T-helper 2 cell (primary cell): ENCODE data around the gene ROR1.
"Not testable (repeated sequence)": the region's sequence is repeated elsewhere in the genome, so short reads cannot be mapped to it uniquely, and the experiment has no call there.

Experiments used
- DNase-seq, 5 experiments: peaks; one replicate each; pipeline versions ENCODE4 v3.0.0 to v3.0.0-alpha.2; 2012 to 2022

Gene ROR1

DNA sequence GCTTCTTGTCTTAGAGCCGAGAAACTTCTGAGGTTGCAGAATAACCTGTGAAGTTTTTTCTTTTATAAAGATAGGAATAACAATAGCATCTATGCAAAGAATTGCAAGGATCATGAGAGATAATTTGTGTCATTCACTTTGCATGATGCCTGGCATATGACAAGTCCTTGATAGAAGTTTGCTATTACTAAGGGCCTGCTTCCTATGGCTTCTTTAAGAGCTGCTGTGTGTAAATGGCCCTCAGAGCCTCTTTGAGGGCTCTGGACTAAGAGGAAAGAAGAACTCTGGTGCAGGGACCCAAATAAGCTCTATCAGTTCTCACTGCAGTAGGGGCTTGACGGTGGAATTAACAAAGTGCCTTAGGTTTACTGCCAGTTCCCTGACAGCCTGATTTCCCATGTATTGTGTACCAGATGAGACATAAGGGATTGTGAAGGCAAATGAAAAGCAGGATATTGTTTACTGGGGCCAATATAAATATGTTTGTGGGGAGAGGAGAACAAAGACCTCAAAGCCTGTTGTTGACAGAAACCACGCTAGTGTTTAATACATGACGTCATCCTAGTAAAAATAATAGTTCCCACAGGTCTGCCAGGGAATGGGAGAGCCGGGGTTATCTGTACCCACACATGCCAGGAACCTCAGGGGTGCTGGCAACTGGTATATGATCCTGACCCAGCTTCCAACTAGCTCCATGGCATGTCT is 298.4 kb downstream of the ROR1 start:
- no peak for DNase-seq

DNA sequence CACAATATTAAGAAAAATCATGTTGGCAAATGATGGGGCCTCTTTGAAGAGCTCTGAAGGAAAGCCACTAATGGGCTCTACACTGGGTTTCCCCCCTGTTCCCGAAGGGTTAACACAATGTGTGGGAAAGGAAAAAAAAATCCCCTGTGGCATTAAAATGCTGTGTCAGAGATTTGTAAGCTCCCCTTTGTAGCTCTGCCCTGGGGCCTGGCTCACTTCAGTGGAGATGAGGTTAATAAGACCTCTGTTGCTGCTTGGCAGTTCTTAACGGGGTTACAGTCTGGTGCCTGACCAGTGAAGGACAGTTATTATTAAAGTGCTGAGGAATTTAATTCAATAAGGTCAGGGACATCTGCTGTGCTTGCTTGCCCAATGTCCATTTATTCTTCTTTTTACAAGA is 299.9 kb downstream of the ROR1 start:
- no peak for DNase-seq

DNA sequence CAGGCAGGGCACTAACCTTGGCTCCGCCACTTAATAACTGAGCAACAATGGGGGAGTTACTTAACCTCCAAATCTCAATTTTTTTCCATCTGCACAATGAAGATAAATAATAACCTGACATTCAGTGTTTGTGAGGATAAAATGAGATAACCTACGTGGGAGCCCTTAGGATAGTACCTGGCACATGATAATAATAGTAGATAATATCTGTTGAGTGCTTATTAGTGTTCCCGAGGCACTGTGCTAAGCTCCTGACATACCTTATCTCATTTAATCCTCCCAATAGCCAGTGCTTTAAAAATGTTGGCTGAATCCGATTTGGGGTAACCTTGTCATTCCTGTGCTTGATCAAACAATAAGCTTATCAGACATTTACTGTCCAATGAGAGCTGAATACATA is 300.9 kb downstream of the ROR1 start:
- no peak for DNase-seq

DNA sequence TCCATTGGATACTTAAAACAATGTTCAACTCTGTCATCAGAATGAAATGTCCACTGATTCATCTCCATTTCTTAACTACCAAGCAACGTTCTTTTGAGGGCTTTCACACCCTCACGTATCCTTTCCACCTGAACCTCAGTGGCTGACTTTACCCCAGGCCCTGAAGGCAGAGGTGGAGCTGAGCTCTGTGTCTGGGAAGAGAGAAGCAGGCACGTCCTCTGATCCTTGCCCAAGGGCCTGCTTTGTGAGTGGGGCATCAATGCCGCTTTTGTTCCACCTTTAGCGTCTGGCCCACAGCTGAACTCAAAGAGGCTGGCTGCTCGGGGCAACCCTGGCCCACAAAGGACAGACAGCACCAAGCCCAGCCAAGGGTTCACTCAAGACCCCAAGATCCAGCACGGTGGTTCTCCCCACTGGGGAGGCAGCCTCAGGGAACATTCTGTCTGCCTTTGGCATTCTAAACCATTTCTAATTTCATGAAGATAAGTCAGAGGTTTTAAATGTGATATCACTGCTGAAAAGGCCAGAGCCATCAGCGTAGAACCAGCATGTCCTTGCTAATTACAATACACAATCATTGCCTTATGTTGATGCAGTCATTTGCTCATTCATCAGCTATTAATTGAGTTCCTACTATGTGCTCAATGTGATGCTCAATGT is 303.6 kb downstream of the ROR1 start:
- DNase-seq, result no peak

DNA sequence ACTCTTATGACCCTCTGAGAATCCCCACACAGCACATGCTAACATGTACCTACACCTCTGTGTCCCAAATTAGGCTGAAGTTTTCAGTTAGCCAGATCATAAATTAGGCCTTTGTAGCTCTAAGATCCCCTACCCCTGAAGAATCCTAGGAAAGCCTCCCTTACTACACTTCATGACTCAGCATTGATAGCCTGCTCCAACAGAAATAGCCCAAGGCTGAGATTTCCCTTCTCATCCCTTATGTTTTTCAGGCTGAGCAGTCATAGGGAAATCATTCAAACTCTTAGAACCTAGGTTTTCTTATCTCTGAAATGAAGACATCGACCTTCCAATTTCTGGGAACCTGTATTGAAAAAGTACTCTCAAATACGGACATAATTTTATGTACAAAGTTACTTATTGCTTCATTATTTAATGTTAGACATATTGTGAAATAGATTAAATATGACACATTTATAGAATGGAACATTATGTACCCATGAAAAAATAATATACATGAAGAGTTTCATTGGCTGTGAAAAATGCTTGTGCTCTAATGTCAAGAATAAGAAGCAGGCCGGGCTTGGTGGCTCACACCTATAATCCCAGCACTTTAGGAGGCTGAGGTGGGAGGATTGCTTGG is 307.2 kb downstream of the ROR1 start:
- DNase-seq, result no peak

DNA sequence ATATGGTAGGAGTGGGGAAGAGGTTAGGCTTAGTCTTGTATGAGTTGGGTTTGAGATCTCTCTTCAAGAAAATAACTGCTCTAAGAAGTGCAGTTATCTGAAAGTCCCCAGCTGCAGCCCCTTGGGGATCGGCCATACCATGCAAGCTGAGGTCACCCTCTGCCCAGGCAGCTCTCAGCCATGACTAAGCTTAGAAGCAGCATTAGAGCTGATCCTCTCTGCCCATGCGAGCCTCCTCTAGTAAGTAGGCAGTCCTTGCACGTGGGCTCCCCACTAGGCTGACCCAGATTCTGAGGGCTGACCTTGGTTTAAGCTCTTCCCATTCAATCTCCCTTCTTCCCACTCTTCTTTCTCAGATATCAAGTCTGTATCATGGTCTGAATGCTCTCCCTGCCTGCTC is 308.6 kb downstream of the ROR1 start:
- no peak for DNase-seq

DNA sequence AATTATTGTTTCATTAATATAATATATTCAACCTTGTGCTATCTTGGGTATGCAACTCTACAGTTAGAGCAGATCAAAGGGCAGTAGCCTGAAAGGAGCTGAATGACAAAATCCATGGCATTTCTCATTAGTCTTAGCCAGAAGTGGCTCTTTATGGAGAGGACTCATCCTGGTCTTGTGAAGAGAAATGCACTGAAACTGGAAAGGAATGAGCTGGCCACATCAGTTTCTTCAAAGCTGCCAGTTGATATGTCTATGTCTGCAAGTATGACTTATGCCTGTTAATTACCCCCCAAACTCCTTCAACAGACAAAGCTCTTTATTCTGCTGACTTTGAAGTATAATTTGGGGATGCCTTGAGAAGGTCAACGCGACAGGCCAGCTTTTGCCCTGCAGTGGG is 310.6 kb downstream of the ROR1 start:
- no peak for DNase-seq

DNA sequence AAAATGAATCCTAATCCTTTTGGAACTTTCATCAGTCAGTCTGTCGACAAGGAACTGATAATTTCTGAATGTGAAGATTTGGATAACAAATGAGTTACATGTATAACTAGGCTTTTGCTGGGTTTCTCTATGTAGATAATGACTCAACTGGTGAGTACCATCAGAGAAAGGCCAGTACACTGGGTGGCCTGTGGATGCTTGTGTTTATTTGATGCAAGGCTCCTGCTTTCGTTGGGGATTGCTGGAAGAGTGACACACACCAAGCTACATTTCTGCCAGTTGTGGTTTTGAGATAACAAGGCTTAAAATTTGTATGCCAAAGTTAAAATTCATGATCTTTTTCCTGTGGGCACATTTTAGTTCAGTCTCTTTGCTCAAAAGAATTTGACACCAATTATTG is 314.0 kb downstream of the ROR1 start:
- no peak for DNase-seq

DNA sequence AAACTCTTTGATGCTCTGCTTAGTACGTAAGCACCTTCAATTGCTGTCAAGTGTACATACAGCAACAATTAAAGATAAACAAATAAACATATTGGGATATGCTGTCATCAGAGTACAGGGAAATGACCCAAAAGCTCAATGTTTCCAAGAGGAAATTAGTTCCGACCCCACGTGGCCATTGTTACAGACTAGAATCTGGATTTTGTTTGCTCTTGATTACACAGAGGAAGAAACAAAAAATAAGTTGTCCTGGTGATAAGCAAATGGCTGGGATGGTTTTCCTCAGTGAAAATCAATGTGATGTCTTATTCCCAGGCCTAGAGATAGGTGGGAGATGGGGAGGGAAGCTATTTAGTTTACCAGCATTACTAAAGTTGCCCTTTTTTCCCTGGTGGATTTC is 316.6 kb downstream of the ROR1 start:
- DNase-seq, result no peak

DNA sequence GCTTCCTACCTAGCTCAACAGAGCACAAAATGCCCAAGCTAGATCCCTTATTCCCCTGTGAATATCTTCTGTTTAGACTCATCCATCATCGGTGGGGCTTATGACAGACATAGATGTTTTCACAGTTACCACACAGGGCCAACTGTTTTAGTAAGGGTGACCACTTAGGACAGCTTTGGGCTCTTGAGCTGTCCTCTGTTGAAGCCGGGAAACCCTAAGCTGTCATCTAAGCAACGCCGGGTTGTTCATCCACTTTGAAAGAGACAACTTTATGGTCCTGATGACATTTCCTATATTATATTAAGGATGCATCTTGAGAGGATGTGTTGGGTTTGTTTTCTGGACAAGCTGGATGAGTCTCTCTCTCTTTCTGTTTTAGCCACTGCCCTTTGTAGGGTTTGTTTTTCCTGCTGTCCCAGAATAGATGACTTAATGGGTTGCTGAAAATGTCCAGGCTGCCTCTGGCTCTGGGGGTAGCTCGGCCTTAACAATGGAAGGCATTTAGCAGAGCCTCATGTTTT is 319.1 kb downstream of the ROR1 start:
- no peak for DNase-seq

DNA sequence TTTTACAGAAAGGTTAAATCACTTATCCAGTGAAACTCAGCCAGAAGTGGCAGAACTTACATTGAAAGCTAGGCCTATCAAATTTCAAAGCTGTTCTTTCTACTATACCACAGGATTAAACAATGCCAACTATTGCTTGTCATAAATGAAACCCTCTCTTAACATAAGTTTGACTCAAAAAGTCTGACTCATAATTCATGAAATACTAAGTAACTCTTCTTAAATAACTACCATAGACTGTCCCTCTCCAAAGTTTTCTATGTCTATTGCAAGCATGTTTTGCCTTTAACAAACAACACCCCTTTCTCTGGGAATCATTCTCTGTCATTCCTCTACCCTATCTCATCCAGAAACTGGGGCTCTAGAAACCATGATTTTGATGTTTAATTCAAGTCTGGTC is 320.1 kb downstream of the ROR1 start:
- no peak for DNase-seq

DNA sequence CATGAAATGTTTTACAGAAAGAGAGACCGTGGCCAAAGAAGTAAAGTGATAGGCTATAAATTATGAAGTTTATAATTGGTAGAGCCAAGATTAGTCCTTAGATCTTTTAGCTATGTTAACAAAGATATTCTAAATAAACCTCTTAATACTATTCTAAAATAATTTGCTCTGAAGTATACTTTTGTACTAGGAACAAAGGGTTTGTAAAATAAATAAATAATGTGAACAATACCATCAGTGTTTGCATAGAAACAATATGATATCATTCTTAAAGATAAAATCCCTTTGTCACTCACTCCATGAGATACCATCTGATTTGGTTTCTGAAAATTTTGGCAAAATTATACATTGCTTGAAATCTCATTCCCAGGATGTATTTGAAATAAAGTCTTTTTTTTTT is 322.0 kb downstream of the ROR1 start:
- DNase-seq, result no peak

DNA sequence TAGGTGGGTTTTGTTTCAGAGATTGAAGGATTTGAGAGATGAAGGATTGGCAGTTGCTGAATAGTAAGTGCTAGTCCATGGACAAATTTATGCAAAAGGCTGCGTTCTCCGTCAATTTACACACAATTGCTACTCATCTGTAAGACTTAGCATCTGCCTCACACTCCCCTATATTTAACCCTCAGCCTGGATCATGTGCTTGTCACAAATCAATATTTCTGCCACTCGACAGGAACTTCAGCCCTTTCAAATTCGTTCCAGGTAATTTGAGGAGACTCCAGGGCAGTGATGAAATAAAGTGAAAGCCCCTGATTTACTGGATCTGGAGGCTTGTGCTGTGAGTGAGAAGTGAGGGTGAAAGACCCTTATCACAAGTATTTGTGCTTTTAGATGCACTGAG is 324.0 kb downstream of the ROR1 start:
- no peak for DNase-seq

DNA sequence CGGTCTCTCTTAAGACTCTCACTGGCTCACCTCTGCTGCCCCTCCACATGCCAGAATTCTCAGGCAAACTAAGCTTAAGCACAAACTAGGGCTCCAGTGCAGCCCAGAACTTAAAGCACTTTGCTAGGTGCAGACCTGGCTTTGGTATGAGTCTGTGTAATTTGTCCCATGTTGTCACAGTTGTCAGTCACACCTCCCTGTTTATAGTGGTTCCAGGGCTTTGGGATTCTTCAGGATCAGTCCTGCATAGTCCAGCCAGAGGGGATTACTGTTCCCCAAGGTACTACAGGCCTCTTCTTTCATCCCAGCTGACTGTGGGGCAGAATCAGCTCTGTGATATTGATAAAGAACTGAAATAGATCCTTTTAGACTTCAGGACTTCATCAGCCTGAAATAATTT is 324.6 kb downstream of the ROR1 start:
- DNase-seq, result no peak

DNA sequence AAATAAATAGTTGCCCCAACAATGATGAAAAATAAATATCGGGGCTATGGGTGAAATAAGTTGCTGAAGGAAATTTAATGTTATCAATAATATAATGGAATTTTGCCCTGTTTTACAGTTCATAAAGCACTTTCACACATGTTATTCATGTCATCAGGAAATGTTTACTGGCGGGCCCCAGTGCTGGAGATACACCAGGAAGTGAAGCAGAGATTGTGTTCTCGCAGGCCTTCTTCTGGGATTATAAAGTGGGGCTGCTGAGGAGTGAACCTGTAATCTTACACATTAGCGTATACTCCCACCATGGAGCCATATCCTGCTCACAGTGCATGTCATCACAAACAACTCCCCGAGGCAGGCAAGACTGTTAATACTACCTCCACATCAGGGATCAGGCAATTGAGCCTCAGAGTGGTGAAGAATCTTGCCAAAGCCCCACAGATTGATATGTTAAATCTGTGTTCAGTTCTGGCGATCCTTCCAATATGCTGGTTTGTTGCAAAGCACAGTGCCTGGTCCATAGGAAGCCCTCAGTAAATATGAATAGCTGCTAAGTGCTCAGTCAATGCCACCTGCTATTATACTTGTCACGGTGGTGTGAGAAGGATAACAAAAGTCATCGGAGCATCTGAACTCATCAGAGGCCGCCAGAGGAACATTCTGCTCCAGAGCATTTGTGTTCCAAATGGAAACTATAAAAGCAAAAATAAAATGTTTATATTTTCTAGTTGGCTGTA is 325.2 kb downstream of the ROR1 start:
- no peak for DNase-seq

DNA sequence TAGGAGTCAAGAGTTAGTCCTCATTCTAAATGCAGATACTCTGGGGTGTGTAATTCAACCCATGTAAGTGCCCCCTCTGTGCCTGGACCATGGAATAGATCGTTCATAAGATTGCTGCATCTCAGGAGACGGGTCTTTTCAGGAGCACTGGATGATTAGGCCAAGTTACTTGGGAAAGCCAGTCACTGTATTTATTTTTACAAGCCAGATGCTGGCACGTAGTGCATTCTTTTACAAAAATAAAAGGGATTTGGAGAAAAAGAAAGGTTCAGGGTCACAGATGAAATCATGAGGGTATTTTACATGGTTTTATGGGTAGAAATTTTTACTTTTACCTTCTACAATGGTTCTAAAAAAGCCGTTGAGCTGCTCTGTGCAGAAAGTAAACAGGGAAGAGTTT is 327.0 kb downstream of the ROR1 start:
- DNase-seq, result no peak

DNA sequence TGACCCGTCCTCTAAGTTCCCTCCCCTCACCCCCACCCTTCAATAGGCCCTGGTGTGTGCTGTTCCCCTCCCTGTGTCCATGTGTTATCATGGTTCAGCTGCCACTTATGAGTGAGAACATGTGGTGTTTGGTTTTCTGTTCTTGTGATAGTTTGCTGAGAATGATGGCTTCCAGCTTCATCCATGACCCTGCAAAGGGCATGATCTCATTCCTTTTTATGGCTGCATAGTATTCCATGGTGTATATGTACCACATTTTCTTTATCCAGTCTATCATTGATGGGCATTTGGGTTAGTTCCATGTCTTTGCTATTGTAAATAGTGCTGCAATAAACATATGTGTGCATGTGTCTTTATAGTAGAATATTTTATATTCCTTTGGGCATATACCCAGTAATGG is 330.8 kb downstream of the ROR1 start:
- not testable (repeated sequence) for DNase-seq

DNA sequence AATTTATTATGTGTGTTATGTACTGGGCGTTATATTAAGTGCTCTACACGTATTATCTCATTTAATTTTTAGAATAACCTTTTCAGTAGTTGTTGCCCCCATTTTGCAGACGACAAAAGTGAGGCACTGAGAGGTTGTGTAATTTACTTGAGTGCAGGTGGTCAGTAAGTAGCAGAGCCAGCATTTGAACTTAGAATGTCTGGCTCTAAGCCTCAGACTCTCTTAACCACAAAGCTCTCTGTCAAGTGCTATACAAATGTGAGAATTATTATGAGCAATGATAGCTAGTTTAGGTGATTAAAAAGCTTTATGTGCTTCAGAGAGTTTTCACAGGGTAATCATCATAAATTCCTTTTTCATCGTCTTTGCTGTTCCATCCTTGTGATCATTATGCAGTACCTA is 333.3 kb downstream of the ROR1 start:
- no peak for DNase-seq

DNA sequence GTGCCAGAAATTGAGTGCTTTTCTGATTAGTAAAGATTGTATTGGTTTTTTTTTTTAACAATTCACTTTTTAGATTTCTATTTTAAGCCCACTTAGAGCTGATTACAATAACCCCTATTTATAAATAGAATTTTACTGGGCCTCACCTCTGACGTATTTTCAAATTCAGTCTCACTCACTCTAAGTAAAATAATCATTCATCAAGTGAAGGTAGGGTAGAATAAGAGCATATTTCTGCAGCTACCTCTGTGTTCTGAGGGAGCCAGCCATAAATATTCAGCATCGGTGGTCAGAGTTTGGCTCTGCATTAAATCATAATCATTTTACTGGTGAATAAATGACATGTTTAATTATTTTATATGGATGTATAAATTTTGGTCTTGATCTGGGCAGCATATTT is 333.8 kb downstream of the ROR1 start:
- DNase-seq, result no peak

DNA sequence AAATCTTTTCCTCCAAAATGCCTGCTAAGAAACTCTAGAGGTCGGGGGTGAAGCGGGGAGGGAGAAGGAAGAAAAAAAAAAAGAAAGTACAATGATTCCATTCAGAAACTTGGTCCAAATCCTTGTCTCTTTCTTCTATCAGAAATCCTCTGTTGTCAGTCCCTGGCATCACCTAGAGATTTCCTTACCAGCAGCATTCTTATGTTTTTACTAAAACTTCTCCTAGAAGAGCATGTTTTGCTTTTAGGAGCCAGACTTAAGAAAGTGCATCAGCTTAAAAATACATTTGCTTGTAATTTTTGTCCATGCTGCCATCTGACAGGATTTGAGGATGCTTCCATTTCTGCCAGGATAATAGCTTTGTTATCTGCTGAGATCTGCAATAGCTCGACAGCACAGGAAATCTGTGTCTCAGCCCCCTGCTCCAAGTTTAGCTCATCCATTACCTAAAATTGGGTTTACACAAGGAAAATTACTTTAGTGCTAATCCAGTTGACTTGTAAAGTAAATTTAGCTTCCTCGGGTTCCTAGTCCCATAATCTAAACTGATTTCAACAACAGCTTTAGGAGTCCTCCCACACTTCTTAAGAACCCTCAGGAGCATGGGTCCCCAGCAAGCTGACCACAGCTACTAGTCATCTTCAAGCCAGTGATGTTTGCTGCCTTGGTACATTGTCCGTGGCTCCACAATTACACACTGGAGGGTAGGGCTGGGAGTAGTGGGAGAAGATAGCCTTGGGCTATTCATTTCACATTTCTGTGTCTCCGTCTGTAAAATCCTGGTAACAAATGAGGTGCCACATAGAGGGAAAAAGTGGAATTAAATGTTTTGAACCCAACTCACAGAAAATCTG is 337.3 kb downstream of the ROR1 start:
- DNase-seq, result no peak

DNA sequence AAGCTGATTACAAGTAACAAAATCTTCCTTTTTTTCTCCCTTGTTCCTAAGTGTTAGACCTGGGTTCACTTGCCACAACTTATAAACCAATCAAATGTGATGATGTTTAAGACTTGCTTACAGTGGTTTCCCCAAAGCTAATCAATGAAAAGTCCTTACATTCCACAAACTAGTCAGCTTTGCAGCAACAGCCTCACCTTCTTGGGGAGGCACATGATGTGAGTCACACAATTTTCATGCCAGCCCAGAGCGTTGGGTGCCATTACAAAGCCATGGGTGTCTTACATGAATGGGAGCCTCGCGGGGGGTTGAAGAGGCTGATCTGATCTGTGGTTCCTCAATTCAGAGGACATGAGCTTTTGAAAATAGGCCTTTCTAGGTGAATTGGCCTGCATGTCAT is 338.0 kb downstream of the ROR1 start:
- no peak for DNase-seq

DNA sequence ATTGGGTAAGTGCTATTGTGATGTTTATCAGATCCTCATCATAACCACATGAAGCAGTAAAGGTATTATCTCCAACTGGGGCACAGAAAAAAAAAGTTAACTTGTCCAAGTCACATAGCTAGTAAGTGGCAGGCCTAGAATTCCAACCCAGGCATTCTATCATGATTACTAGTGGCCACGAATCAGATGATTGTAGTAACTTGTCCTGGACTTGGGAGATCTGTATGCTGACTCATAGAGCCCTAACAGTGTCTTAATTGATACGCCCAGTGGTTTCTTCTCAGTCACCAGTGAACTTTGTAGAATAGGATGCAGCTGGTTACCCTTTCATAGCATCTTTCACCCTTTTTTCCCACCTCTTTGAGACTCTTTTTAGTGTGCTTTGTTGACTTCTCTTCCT is 338.5 kb downstream of the ROR1 start:
- DNase-seq, result no peak
